Measurements from ENCODE around the gene CCT8L2. TPM values are rescaled to one million over a fixed set of nuclear protein-coding genes. Genes with fewer than 3 reads are reported as not detected.
"Not testable (repeated sequence)": the region's sequence is repeated elsewhere in the genome, so short reads cannot be mapped to it uniquely, and the experiment has no call there.

Gene CCT8L2
- total RNA-seq, 1 experiment from 2014 or later, result not detected

- Histone ChIP-seq H4K5ac (ENCODE audit: insufficient read length, low read depth, low read length) (no peak overlapping the region), H3K79me1 (ENCODE audit: insufficient read depth, low read depth, low read length, poor library complexity, severe bottlenecking) (no peaks in the 10 kb centered on the region), H3K79me2 (ENCODE audit: insufficient read depth, low read length) (no peaks in the 10 kb centered on the region), H3K4ac (ENCODE audit: low read depth, low read length) (no peak overlapping the region), H4K20me1 (ENCODE audit: control insufficient read depth, insufficient read depth, insufficient read length) (no peaks in the 10 kb centered on the region), H3K27ac (ENCODE audit: insufficient read length, low read depth, low read length) (no peak overlapping the region), H3K9ac (ENCODE audit: extremely low read depth, insufficient read length, low read length) (no peak overlapping the region), H3K14ac (ENCODE audit: insufficient read depth, low read length) (no peak overlapping the region; the same call in 1 of the 2 replicates), H3T11ph (ENCODE audit: low read length) (no peak overlapping the region), H3K18ac (ENCODE audit: insufficient read length, low read depth, low read length) (no peak overlapping the region), H2AK5ac (ENCODE audit: insufficient read length, low read length) (no peak overlapping the region), H2BK15ac (ENCODE audit: low read depth, low read length) (no peak overlapping the region), H2BK12ac (ENCODE audit: insufficient read length, low read depth, low read length) (no peak overlapping the region), H3K4me1 (ENCODE audit: insufficient read depth, low read length) (no peaks in the 10 kb centered on the region), H2BK5ac (ENCODE audit: insufficient read length, low read length) (no peak overlapping the region), H3K27me3 (ENCODE audit: insufficient read depth, low read length) (no peaks in the 10 kb centered on the region), H3K23ac (ENCODE audit: insufficient read length, low read depth, low read length) (no peak overlapping the region), H3K56ac (ENCODE audit: insufficient read length, low read depth, low read length) (no peak overlapping the region), H3K23me2 (ENCODE audit: insufficient read length, low read depth, low read length, poor library complexity, severe bottlenecking) (no peaks in the 10 kb centered on the region), H4K8ac (replicated peaks; ENCODE audit: insufficient read length, low read depth, low read length) (no peak overlapping the region), H3K4me2 (ENCODE audit: insufficient read depth, insufficient read length, low read length) (no peak overlapping the region), H2BK120ac (ENCODE audit: low read depth, low read length, poor library complexity, severe bottlenecking) (no peak overlapping the region), H3K9me3 (ENCODE audit: control insufficient read depth, low read depth, low read length) (peaks cover 17% of the 10 kb centered on the region), H2AFZ (ENCODE audit: low read length) (no peak overlapping the region), H4K91ac (ENCODE audit: insufficient read length, low read depth, low read length) (no peak overlapping the region), H2BK20ac (ENCODE audit: low read depth, low read length, poor library complexity, severe bottlenecking) (no peak overlapping the region)
- H3K4me1 Mint-ChIP-seq, result no peaks in the 10 kb centered on the region
- no peaks in the 10 kb centered on the region for H3K27me3 Mint-ChIP-seq (ENCODE audit: low read depth)
- peaks cover under 1% of the 10 kb centered on the region in 3 experiments; a peak in 3 of 7 replicates for H3K36me3 Mint-ChIP-seq (ENCODE audit: insufficient read depth in 1 of 3, low read depth in 3 of 3)
- H3K4me3 Mint-ChIP-seq, result no peak overlapping the region
- H3K27ac Mint-ChIP-seq, result no peak overlapping the region
- DNase-seq, result no peak
- peaks cover 13 to 52% of the 10 kb centered on the region in 2 experiments for H3K9me3 Mint-ChIP-seq
- WGBS (ENCODE audit: extremely low coverage, insufficient read length, low lambda C conversion rate), result no CpG with 5 or more reads among the region's 4 CpGs
- TF ChIP-seq CTCF (conservative IDR thresholded peaks at IDR 0.05), result no peak
Measured at GRCh38 chr22:16562711-16563554, 29.7 kb downstream of the CCT8L2 start.

- H4K5ac ChIP-seq (ENCODE audit: insufficient read length, low read depth, low read length); H4K8ac ChIP-seq (replicated peaks; ENCODE audit: insufficient read length, low read depth, low read length); H3K9ac ChIP-seq (ENCODE audit: extremely low read depth, insufficient read length, low read length); H3K4ac ChIP-seq (ENCODE audit: low read depth, low read length); H4K91ac ChIP-seq (ENCODE audit: insufficient read length, low read depth, low read length); H4K20me1 ChIP-seq (ENCODE audit: control insufficient read depth, insufficient read depth, insufficient read length); H3K79me1 ChIP-seq (ENCODE audit: insufficient read depth, low read depth, low read length, poor library complexity, severe bottlenecking); H2BK120ac ChIP-seq (ENCODE audit: low read depth, low read length, poor library complexity, severe bottlenecking); H3K14ac ChIP-seq (ENCODE audit: insufficient read depth, low read length); H3K36me3 Mint-ChIP-seq (ENCODE audit: insufficient read depth in 1 of 3, low read depth in 3 of 3); H2BK5ac ChIP-seq (ENCODE audit: insufficient read length, low read length); H2AK5ac ChIP-seq (ENCODE audit: insufficient read length, low read length); H3K4me3 Mint-ChIP-seq; H3K4me2 ChIP-seq (ENCODE audit: insufficient read depth, insufficient read length, low read length); H3K27ac ChIP-seq (ENCODE audit: insufficient read length, low read depth, low read length); H2BK15ac ChIP-seq (ENCODE audit: low read depth, low read length); H3K27me3 ChIP-seq (ENCODE audit: insufficient read depth, low read length); H3K23ac ChIP-seq (ENCODE audit: insufficient read length, low read depth, low read length); H3K18ac ChIP-seq (ENCODE audit: insufficient read length, low read depth, low read length); H3K56ac ChIP-seq (ENCODE audit: insufficient read length, low read depth, low read length); H2BK12ac ChIP-seq (ENCODE audit: insufficient read length, low read depth, low read length); DNase-seq; H3K79me2 ChIP-seq (ENCODE audit: insufficient read depth, low read length); H3K4me1 ChIP-seq (ENCODE audit: insufficient read depth, low read length); H3K27ac Mint-ChIP-seq; H3K27me3 Mint-ChIP-seq (ENCODE audit: low read depth); H2AFZ ChIP-seq (ENCODE audit: low read length); H3K4me1 Mint-ChIP-seq; H3T11ph ChIP-seq (ENCODE audit: low read length); H2BK20ac ChIP-seq (ENCODE audit: low read depth, low read length, poor library complexity, severe bottlenecking); H3K23me2 ChIP-seq (ENCODE audit: insufficient read length, low read depth, low read length, poor library complexity, severe bottlenecking): not testable (repeated sequence)
- H3K9me3 ChIP-seq (ENCODE audit: control insufficient read depth, low read depth, low read length), result peaks cover 21% of the 10 kb centered on the region
- no CpG with 5 or more reads among the region's 5 CpGs for WGBS (ENCODE audit: extremely low coverage, insufficient read length, low lambda C conversion rate)
- H3K9me3 Mint-ChIP-seq, result peaks cover 21 to 53% of the 10 kb centered on the region in 2 experiments
Measured at GRCh38 chr22:16561093-16561658, 31.4 kb downstream of the CCT8L2 start.
